Mucosa of descending colon (tissue), 3 donors: ENCODE measurements around the gene DOC2A. TPM values are rescaled to one million over a fixed set of nuclear protein-coding genes. Genes with fewer than 3 reads are reported as not detected.

Experiments
- ATAC-seq: fragments of 200-7000 bp; cut with Tn5 transposase; one replicate; pipeline ENCODE4 v1.9.1; 2020; ENCODE audit warnings: mild to moderate bottlenecking, moderate library complexity
- DNase-seq, 3 donors: peaks; one replicate each; pipeline ENCODE4 v3.0.0-alpha.2; 2020
- H3K36me3 ChIP-seq: fragments of 200-600 bp; one replicate; pipeline ENCODE4 v1.8.0; 2021; ENCODE audit warnings: low read depth, mild to moderate bottlenecking
- H3K4me1 ChIP-seq: fragments of 200-600 bp; one replicate; pipeline ENCODE4 v1.8.0; 2021; ENCODE audit warnings: low read depth, mild to moderate bottlenecking
- H3K4me3 ChIP-seq: fragments of 200-600 bp; one replicate; pipeline ENCODE4 v1.8.0; 2021; ENCODE audit warnings: mild to moderate bottlenecking
- H3K9me3 ChIP-seq: fragments of 200-600 bp; one replicate; pipeline ENCODE4 v1.8.0; 2021; ENCODE audit warnings: mild to moderate bottlenecking
- intact Hi-C, 2 donors: fragments of 100-400 bp; cut with DNase I in 1 of 2; cut with micrococcal nuclease in 1 of 2; formaldehyde crosslinking; loops; one replicate each; pipeline versions ENCODE4 v1.11.0 to v1.11.1; 2022; cut with DNase I, micrococcal nuclease
- total RNA-seq, 3 donors: library from RNA; stranded (reverse); fragmentation: NEBNext Ultra II Directional in 2 of 3; extraction: Animal tissue kit (Norgen Biotek cat#: 25700) in 2 of 3; gene quantifications; one replicate each; pipeline versions ENCODE4 v1.2.1 to v1.2.4, GENCODE V29; 2021 to 2023
- TF ChIP-seq, protein P1 (sequence below): fragments of 200-600 bp; IDR thresholded peaks from one replicate; pipeline ENCODE4 v1.8.0; 2022; ENCODE audit warnings: antibody characterized with exemption, mild to moderate bottlenecking
- donor health status: DM: no; HTN: no; CAD: no; lungs with moderate emphysema.
- donor health status: DM: no; HTN: no; CAD: no.
- donor health status: DM: no; HTN: yes; CAD: no.

DOC2A gene
- total RNA-seq, 3 donors from 2014 or later, result 5.2 to 16.8 (median 7.5) TPM

DNA sequence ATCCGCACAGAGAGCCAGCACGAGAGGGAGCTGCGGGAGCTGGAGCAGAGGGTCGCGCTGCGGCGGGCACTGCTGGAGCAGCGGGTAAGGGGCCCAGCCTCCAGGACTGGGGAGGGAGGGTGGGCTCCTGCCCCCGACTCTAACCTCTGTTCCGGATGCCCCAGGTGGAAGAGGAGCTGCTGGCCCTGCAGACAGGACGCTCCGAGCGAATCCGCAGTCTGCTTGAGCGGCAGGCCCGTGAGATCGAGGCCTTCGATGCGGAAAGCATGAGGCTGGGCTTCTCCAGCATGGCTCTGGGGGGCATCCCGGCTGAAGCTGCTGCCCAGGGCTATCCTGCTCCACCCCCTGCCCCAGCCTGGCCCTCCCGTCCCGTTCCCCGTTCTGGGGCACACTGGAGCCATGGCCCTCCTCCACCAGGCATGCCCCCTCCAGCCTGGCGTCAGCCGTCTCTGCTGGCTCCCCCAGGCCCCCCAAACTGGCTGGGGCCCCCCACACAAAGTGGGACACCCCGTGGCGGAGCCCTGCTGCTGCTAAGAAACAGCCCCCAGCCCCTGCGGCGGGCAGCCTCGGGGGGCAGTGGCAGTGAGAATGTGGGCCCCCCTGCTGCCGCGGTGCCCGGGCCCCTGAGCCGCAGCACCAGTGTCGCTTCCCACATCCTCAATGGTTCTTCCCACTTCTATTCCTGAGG is 19.8 kb downstream of the DOC2A start:
- H3K36me3 ChIP-seq, result peaks cover 5% of the 10 kb centered on the region
- DNase-seq (peak in 1 of 3 donors; percentile 29), ATAC-seq (no peak)
- no peaks in the 10 kb centered on the region for H3K9me3 ChIP-seq
- intact Hi-C loops, result no loop called here
- H3K4me1 ChIP-seq, result peaks cover 13% of the 10 kb centered on the region
- H3K4me3 ChIP-seq, result no peak overlapping the region
- TF ChIP-seq, protein P1, sequence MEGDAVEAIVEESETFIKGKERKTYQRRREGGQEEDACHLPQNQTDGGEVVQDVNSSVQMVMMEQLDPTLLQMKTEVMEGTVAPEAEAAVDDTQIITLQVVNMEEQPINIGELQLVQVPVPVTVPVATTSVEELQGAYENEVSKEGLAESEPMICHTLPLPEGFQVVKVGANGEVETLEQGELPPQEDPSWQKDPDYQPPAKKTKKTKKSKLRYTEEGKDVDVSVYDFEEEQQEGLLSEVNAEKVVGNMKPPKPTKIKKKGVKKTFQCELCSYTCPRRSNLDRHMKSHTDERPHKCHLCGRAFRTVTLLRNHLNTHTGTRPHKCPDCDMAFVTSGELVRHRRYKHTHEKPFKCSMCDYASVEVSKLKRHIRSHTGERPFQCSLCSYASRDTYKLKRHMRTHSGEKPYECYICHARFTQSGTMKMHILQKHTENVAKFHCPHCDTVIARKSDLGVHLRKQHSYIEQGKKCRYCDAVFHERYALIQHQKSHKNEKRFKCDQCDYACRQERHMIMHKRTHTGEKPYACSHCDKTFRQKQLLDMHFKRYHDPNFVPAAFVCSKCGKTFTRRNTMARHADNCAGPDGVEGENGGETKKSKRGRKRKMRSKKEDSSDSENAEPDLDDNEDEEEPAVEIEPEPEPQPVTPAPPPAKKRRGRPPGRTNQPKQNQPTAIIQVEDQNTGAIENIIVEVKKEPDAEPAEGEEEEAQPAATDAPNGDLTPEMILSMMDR, result no peak

DNA sequence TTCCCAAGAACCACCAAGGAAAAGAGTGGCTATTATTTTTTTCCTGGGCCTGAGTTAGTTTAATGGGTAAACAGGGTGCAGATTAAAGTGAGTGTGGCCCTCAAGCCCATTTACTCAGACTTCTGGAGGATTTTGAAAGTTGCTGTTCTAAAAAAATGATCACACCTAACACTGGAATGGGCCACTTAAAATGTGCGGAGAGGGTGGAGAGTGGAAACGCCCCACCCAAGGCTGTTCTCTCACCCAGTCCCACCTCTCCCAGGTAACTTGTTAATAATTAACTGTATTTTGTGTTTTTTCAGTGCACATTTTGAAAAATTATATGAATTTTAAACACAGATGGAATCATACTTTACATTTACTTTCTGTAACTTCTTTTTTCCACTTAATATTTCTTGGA is 20.8 kb downstream of the DOC2A start:
- peak; percentile 64 for ATAC-seq
- peak in 2 of 3 donors; percentile 30 to 48 for DNase-seq
- peaks cover 12% of the 10 kb centered on the region for H3K36me3 ChIP-seq
- TF ChIP-seq, protein P1, result no peak
- H3K9me3 ChIP-seq, result no peaks in the 10 kb centered on the region
- H3K4me3 ChIP-seq, result no peak overlapping the region
- intact Hi-C loops, result no loop called here
- peaks cover 13% of the 10 kb centered on the region for H3K4me1 ChIP-seq

DNA sequence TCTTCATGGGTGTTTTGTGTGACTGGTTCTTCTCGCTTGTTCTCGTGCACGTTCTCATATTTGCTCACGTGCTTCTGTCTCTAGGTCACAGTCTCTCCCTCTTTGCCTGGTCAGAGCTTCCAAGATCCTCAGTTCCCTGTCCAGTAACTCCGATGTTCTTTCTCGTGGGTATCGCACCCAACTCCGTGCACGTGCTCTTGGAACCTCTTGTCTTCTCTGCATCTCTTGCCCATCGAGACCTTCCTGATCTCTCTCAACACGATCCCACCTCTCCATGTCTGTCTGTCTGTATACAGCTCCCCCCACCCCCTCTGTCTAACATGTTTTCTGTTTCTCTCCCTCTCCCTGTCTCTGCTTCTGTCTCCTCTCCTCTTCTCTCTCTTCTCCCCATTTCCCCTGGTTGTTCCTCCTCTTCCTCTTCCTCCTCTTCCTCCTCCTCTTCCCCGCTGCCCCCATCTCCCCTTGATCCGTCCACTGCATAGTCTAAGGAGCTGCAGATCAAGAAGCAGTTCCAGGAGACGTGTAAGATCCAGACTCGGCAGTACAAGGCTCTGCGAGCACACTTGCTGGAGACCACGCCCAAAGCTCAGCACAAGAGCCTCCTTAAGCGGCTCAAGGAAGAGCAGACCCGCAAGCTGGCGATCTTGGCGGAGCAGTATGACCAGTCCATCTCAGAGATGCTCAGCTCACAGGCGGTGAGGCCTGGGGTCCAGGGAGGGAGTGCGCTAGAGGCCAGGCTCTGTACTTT is 21.5 kb downstream of the DOC2A start:
- intact Hi-C loops, result no loop called here
- peaks cover 13% of the 10 kb centered on the region for H3K36me3 ChIP-seq
- H3K4me1 ChIP-seq, result peaks cover 5% of the 10 kb centered on the region
- DNase-seq, result peak in 2 of 3 donors; percentile 41 to 48
- ATAC-seq, result peak; percentile 61
- TF ChIP-seq, protein P1, result no peak
- H3K9me3 ChIP-seq, result no peaks in the 10 kb centered on the region
- H3K4me3 ChIP-seq, result no peak overlapping the region

DNA sequence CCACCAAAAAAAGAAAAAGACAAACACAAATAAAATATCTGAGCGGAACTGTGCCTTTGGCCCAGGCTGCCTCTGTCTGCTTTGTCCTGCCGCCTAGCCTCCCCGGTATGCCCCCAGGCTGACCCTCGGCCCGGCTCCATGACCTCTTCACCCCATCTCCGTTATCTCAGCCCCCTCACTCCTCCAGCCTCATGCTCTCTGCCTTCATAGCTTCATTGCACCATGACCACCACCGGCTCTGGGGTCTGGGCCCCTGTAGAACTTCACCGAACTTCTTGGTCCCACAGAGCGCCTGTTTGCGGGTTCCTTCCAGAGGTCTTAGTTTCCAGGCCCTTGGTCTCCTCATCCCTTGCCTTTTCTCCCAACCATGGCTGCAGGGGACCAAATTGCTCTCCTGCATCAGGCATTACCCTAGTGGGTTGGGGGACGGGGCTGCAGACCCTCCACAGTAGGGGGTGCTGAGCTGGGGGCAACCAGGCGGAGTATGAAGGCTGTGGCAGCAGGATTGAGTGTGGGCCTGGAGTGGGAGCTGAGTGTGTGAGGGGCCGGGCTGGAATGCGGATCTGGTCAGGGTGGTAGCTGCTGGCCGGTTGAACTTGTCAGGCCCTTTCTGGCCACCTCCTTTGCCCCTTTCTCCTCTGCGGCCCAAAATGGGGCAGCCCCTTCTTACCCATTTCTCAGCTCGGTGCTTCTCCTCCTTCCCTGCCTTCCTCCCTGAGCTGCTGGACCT is 22.3 kb downstream of the DOC2A start:
- Histone ChIP-seq H3K4me1 (peaks cover 3% of the 10 kb centered on the region), H3K36me3 (peaks cover 20% of the 10 kb centered on the region), H3K9me3 (no peaks in the 10 kb centered on the region), H3K4me3 (no peak overlapping the region)
- no peak for DNase-seq
- TF ChIP-seq, protein P1, result no peak
- intact Hi-C loops, result no loop called here
- ATAC-seq, result no peak

DNA sequence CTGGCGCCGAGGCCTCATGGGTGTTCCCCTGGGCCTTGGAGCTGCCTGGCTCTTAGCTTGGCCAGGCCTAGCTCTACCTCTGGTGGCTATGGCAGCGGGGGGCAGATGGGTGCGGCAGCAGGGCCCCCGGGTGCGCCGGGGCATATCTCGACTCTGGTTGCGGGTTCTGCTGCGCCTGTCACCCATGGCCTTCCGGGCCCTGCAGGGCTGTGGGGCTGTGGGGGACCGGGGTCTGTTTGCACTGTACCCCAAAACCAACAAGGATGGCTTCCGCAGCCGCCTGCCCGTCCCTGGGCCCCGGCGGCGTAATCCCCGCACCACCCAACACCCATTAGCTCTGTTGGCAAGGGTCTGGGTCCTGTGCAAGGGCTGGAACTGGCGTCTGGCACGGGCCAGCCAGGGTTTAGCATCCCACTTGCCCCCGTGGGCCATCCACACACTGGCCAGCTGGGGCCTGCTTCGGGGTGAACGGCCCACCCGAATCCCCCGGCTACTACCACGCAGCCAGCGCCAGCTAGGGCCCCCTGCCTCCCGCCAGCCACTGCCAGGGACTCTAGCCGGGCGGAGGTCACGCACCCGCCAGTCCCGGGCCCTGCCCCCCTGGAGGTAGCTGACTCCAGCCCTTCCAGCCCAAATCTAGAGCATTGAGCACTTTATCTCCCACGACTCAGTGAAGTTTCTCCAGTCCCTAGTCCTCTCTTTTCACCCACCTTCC is 23.3 kb downstream of the DOC2A start:
- TF ChIP-seq, protein P1, result no peak
- intact Hi-C loops, result no loop called here
- Histone ChIP-seq H3K4me3 (no peak overlapping the region), H3K36me3 (peaks cover 27% of the 10 kb centered on the region), H3K9me3 (no peaks in the 10 kb centered on the region), H3K4me1 (peaks cover 3% of the 10 kb centered on the region)
- DNase-seq (peak in 1 of 3 donors; percentile 29), ATAC-seq (no peak)
